ENCODE results near the gene DNASE1. TPM values are rescaled to one million over a fixed set of nuclear protein-coding genes. Genes with fewer than 3 reads are reported as not detected.

DNASE1 gene
- total and polyA plus RNA-seq, 9 of the 15 experiments (the other 6 are each of a cell fraction or from before 2014, with no cell fraction given): 0.53 to 10.1 (median 5.9) TPM

GRCh38 chr16:3645108-3645503 is 9.4 kb upstream of the DNASE1 start:
- TF ChIP-seq EP300 (IDR thresholded peaks at IDR 0.05; ENCODE audit: low read length) (no peak), AFF4 (CRISPR knock-in tag; IDR thresholded peaks at IDR 0.05) (no peak), ZNF785 (CRISPR knock-in tag; IDR thresholded peaks at IDR 0.05) (no peak), E2F5 (CRISPR knock-in tag; IDR thresholded peaks at IDR 0.05) (no peak), NCOR1 (IDR thresholded peaks at IDR 0.05) (no peak), DDX20 (tag; IDR thresholded peaks at IDR 0.05; ENCODE audit: low read depth) (no peak), ZBTB9 (CRISPR knock-in tag; IDR thresholded peaks at IDR 0.05) (no peak), NR4A1 (CRISPR knock-in tag; IDR thresholded peaks at IDR 0.05) (no peak), NR4A1 (tag; IDR thresholded peaks at IDR 0.05) (no peak)
- Histone ChIP-seq H3K4me3 (no peak overlapping the region), H3K27ac (ENCODE audit: extremely low read depth, low read depth, low read length) (no peak overlapping the region), H3K4me2 (ENCODE audit: insufficient read depth, low read length) (no peak overlapping the region), H3K9ac (ENCODE audit: insufficient read depth in 1 of 2, low read depth in 2 of 2, low read length in 2 of 2) (no peak overlapping the region), H3K9me1 (ENCODE audit: control insufficient read depth, insufficient read depth, low read length) (no peaks in the 10 kb centered on the region), H2AFZ (ENCODE audit: low read depth, low read length) (0 out of 2 replicates have a peak overlapping the region, but pooled peaks have one; percentile 30), H3K27me3 (ENCODE audit: control insufficient read depth in 2 of 2, insufficient read depth in 2 of 2, low read length in 2 of 2) (no peaks in the 10 kb centered on the region), H3K79me2 (ENCODE audit: control insufficient read depth, insufficient read depth, low read length) (no peaks in the 10 kb centered on the region), H3K4me1 (replicated peaks in 1 of 2; ENCODE audit: control insufficient read depth in 2 of 2, insufficient read depth in 2 of 2, low read length in 2 of 2) (peaks cover 33 to 47% of the 10 kb centered on the region in 2 experiments), H3K36me3 (ENCODE audit: control insufficient read depth, insufficient read depth, low read length) (no peaks in the 10 kb centered on the region), H4K20me1 (replicated peaks; ENCODE audit: control insufficient read depth, insufficient read depth, low read length) (no peaks in the 10 kb centered on the region), H3K9me3 (replicated peaks; ENCODE audit: control insufficient read depth, insufficient read depth, low read depth, low read length) (no peaks in the 10 kb centered on the region)
- ChIA-PET CTCF (ENCODE audit: low intra/inter-chr PET ratio) (no interaction called here), POLR2A (no interaction called here)
- no peak for FAIRE-seq
- 74% methylated on average over 5 of the region's 6 CpGs for WGBS (ENCODE audit: insufficient coverage, low coverage, missing lambda C conversion rate)
- peak in 2 of 4 experiments; percentile 3 to 4 for DNase-seq (ENCODE audit: extremely low read depth in 1 of 4, low spot score in 3 of 4)
- ATAC-seq: no peak
- intact Hi-C loops (cut with micrococcal nuclease): loop anchor here (5.0 kb wide), 1 partner anchor 118 kb away; no protein-coding TSS in a partner anchor
- in situ Hi-C loops (cut with MboI): no loop called here
- no TSS peak for BruUV-seq (replicated peaks)
